Fibroblast of skin of left biceps (primary cell): ENCODE results near the gene DIP2B.

Experiments
- DNase-seq, 2 experiments: peaks; one replicate each; pipeline ENCODE4 v3.0.0-alpha.2; 2013; ENCODE audit warnings: low read depth in 2 of 2

The DIP2B gene

DNA sequence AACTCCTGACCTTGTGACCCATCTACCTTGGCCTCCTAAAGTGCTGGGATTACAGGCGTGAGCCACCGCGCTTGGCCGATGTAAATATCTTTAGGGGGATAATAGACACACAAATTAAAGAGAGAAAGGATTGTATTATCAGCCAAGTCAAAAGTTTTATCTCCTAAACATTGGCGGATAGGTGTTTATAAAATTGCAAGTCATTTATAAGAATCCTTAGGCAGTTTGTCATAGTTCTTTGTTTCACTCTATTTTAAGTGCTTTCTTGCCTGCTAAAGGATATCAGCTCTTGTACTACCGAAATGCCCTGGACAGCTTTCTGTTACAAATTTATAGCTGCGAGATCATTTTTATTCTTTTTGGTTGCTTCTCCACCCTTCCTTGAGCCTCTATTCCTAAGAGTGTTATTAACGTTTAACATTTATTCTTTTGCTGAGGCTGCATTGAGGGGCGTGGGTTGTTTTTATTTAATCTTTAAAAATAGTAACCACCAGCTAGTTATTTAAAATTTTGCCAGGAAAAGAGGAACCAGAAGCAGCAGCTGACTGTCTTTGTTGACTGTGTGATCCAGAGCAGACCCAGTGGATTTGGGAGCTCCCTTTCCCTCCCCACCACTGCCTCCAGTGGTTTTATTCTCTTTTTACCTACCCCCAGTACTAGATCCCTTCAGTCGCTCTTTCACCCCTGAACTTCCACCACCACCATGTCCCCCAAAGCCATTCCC lies 106.4 kb downstream of the DIP2B start:
- DNase-seq, result no peak

DNA sequence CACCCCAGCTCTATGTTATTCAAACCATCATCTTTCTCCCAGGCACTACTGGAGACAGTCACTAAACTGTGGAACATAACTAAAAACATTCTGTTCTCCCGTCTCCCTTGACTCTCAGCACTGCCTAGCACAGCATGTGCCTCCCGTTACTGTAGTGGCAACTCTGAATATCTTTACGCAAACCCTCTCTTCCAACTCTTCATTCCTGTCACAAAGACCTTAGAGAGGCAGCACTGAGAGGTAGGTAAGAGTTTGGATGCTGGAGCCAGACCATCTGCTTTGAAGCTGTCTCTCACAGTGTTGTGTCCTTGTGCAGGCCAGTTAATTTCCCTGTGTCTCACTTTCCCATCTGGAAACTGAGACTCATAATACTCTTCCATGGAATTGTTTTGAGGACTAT lies 108.1 kb downstream of the DIP2B start:
- DNase-seq, result no peak

DNA sequence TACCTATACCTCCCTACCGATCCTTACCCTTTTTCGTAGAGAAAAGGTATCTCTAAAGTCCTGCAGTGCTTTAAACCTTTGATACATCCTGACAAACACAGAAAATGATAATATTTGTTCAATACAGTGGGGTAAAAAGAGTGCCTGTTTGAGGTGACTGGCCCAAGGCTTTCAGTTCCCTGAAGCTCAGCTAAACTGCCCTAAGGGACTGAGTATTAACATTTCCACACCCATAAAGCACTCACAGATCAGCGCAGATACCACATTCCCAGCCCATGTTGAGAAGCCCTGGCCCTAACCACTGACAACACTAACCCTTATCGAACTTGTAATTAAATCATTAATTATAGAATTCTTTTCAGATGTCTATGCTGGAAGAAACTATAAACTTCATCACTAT lies 108.7 kb downstream of the DIP2B start:
- DNase-seq, result no peak

DNA sequence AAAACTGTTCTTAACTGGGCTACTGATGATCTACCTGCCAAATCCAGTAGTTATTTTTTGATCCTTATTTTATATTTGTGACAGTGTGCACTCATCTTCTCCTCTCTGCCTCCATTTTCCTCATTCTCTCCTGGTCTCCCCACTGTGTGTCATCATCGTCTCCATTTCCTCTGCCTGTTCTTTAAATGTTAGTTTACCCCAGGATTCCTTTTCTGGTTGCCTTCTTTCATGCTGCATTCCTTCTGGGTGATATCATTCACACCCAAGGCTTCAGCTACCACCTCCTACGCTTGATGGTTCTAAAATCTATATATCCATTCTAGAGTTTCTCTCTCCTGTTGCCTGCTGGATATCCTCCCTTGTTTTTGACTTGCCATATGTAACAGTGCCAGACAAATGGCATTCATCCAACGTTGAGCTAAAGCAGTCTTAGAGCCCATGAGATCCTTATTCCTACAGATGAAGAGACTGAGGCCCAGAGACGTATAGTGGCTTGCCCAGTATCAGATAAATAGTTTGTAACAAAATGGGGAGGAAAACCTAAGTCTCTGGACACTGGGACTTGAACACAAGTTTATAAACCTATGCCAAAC lies 109.5 kb downstream of the DIP2B start:
- DNase-seq, result no peak

DNA sequence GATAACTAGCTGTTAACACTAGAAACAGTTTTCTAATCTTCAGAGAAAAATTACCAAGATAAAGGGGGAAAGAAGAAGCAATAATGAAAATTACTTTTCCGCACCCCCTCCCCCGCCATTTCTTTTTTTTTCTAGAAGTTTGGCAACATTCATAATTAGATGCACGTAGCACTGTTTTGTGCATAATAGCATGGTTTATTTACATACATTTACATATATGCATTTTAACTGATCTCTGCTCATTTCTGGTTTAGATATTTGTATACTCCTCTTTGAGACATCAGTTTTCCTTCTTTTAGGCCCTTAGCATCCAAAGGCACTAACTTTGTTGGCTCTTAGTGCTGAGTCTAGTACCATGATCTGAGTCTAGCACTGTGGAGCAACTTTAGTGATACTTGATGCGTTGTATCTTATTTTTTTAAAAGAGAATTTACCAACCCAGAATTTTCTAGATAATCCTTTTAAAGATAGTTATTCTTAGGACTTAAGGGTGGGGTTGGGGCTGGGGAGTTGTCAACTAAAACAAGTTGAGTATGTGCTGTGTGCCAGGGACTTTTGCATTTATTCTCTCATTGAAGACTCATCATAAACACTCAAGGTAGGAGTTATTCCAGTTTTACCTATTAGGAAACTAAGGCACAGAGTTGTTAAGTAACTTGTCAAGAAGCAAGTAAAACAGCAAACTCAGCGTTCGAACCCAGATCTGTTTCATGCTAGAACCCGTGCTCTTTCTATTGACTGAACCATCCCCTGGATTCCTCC lies 110.5 kb downstream of the DIP2B start:
- no peak for DNase-seq

DNA sequence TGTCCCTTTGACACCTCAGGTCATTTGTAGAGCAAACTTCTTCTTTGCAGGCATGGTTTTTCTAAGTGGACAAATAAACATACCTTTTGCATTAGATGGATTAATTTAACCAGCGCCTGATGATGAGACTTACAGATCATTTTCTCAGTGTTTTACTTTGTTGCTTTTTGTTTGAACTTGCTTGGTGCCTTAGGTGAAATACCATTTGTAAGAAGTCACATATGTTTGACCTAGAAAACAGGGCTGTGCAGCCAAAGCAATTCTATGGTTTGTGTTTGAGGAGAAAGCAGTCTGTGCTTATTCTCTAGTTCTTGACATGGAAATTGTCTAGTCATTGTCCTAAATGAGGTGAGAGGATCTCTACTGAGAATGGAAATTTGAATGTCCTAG lies 111.1 kb downstream of the DIP2B start:
- no peak for DNase-seq

DNA sequence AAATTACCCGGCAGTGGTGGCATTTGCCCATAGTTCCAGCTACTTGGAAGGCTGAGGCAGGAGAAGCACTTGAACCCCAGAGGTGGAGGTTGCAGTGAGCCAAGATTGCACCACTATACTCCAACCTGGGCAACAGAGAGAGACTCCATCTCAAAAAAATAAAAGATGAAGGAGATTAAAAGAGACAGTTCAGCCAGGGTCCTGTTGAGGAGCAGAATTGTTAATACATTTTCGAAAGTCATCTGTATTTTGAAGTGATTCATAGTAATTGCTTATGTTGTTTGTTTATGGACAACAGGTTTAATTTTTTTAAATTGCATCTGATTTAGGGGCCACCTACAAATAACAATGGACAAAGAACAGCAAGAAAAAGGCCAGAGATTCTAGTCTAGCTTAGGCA lies 112.9 kb downstream of the DIP2B start:
- no peak for DNase-seq

DNA sequence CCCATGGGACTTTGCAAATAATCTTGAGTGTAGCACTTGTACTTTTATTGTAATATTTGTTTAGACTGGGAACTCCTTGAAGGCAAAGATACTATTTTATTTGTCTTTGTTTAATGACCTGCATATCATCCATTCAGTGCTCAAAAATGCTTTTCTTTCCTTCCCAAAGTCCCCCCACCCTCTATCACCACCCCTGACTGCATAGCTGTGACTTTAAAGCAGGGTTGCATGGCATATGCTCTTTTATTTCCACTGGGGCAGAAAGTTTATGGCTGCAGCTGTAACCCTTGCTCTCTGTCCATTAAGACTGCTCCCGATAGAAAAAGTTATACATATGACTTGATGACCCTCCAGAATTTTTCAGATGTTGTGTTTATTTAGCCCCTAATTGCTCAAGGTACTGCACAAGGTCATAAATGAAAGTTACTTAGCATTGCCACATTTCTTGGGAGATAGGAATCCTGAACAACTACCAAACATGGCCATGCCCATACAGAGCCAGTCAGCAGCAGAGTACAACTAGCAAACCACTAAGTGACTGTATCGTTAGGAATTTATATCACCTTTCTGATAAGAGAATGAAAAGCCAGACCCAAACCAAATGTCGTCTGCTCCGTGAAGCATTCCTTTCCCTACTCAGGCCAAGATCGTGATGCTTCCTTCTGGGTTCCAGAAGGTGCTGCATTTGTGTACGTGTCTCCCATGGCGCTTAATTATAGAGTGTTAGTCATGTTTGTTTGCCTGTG lies 114.3 kb downstream of the DIP2B start:
- no peak for DNase-seq

DNA sequence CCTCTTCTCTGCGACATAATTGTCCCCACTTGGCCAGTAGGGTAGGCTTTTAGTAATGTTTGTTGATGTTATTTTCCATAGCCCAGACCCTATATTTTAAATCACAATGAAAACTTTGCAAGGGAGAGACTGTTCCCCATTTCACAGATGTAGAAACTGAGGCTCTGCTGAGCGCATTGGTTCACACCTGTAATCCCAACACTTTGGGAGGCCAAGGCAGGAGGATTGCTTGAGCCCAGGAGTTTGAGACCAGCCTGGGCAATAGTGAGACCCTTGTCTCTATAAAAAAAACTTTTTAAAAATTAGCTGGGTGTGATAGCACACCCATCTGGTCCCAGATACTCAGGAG lies 114.8 kb downstream of the DIP2B start:
- no peak for DNase-seq

DNA sequence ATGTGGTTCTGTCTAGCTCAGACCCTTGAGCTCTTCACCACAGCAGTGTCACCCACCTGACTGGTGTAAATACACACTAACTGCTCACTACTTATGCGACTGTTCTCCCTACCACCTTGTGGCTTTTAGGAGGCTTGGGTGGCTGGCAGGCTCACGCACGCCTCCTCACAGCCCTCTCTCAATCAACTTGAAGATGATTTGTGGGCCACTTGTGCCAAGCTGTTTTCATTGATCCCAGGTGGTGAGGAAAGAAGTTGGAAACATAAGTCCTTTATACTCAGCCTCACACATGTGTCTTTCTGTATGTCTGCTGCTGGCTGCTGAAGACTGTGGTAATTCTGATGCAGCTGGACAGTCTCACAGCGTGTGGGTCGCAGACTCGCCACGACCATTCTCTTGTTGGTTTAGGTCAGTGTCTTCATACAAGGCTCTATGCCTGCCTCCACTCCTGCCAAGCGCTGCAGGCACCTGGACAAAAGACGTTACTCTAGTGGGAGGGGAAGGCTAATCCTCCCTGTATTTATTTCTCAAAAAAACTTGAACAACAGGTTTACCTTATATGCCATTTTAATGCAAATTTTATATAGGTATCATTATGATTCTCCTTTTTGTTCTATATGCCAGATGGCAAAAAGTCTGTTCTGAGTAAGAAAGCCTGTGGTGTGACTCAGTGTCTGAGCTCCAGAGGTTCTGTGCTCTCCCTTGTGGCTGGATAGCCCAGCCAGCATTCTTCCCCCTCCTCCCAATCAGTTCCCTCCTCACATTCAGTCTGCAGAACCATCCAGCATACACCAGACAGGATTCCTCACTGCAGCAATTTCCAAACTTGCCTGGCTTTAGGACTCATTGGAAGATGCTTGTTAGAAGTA lies 115.6 kb downstream of the DIP2B start:
- peak; percentile 65 to 73 for DNase-seq

DNA sequence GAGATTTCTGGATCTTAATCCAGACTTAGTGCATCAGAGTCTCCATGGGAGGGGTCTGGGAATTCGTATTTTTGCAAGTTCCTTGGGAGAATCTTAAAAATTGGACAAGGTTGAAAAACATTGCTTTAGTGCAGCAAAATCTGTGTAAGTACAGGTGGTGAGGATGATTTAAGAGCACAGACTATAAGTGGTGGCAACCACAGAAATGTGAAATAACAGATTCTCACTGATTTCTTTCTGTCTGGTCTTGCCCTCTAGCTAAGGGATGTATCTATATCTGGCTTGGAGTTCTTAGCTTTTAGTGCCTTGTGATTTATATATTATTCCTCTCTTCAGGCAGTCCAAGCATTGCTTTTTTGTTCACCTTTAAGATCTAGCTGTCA lies 116.2 kb downstream of the DIP2B start:
- DNase-seq, result no peak

DNA sequence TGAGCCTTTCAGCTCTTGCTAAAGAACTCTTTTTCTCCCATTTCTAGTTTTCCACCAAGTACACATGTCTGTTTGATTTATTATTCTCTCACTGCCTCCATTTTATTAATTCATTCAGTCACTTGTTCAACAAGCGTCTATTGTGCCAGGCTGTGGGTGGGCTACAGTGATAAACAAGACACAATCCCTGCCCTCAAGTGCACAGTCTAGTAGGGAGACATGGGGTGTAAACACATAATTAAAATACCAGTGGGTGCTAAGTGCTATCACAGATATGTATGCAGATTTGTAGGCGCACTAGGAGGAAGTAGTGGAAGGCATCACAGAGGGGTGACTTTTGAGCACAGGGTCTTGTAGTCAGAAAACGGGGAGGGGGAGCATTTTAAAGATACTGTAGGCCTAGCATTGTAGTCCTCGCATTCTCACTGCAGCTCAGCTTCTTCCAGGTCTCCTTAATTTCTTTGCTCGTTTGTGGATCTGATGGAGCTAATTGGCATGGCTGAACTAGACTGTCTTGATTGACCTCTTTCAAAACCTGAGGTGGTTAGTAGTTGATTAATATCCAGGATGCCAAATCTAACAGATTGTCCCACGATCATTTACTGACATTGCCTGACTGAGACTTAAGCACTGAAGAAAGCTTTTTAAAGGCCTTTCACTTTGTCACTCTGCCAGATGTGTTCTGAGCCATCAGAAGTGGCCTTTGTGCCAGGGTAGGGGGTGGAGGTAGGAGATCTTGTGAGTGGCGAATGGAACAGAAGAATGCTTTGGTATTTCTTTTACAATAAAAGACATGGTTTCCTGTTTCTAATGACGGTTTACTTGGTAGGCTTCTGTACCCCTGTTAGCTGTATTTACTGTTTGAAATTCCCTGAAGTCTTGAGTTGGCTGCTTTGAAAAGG lies 116.9 kb downstream of the DIP2B start:
- DNase-seq, result no peak

DNA sequence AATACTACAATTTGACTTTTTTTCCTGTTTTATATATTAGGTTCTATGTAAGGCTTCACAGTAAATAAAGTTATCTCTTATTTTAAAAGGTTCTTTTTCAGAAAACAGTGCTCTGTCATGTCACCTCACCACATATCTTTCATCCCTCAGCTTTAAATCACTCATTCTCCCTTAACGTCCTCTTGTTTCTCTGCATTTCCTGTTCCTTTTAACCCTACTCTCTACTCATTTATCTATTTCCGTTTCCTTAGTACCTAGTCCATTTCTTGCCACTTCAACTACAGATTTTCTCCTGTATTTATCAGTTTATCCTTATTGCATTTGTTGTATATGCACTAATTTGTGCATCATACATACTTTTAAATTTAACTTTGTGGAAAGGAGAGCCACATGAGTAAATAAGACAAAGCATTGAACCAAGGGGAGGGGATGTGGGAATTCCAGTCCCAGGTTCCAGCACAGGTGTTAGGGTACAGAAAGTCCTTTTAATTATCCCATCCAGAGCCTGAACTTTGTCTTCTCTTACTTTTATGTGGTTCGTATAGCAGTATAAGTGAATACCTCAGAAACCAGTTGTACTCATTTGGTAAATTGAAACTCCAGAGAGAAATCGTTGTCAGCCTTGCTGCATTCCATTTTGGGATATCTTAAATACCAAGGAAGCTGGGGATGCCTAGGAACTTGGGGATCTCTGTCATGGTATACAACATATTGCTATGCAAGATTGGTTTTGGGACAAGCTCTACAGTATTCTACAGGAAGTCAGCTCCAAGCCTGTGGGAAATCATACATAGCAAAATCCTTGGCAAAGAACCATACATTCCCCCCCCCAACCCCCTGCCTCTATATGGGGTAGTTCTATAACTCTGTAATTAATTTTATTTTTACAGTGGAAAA lies 120.5 kb downstream of the DIP2B start:
- DNase-seq, result peak in 1 of 2 experiments; percentile 49

DNA sequence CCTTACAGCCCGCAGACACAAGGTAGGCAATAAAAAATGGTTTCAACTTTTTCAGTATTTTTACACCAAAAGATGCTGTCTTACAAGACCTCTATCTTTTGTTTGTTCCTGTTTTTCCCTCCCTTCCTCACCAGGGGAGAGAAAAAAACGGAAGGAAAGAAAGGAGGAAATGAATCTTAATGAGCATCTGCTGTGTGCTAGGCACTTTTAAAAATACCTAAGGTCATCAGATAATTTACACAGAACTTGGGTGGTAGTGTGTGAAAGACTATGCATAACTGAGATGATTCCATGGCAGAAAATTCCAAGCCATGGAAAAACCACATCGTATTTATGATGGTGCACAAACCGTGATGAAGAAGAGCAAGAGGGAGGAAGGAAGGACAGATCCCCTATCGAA lies 121.2 kb downstream of the DIP2B start:
- no peak for DNase-seq

DNA sequence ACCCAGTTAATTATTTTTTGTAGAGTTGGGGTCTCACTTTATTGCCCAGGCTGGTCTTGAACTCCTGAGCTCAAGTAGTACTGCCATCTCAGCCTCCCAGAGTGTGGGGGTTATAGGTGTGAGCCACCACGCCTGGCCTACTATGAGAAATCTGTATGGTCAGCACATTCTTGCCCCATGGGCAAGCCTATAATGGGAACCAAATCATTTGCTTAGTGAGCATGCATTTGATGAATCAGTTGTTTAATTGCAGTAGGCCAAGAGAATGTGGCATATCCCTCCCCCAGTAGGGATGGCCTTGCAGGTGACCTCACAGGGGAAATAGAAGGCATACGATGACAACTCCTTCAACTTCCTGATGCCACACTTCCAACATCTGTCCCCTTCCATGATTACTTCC lies 122.7 kb downstream of the DIP2B start:
- no peak for DNase-seq

DNA sequence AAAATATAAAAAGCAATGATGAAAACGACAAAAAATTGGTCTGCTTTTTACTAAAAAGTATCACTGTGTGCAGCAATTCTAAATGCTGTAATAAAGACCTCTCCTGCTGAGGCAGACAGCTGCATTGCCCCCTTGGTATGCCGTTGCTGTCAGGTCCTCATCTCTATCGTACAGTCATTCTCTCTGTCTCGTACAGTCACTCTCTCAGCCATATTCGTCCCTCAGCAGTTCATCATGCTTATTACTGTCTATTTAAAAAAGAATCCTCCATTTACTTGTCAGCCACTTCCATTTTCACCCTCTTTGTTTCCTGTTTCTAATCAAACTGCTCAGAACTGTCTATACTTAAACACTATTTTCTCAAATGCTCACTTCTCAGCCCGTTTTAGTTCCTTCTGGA lies 123.6 kb downstream of the DIP2B start:
- no peak for DNase-seq

DNA sequence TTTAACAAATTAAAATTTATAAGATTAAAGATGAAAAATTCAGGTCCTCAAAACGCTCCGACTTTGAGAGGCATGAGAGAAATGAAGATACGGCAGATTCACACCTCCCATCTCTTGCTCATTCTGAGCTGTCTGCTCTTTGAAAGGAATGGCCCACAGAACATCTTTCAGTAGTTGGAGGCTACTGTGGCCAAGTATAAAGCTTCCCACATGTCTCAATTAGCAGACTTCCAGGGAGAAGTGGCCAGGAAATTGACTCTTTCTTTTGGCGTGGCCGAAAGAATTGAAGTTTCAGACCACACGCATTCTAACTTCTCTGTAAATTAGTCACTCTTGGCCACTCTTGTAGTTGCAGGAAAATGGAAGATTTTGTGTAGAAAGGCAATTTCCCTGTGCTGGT lies 129.2 kb downstream of the DIP2B start:
- no peak for DNase-seq

DNA sequence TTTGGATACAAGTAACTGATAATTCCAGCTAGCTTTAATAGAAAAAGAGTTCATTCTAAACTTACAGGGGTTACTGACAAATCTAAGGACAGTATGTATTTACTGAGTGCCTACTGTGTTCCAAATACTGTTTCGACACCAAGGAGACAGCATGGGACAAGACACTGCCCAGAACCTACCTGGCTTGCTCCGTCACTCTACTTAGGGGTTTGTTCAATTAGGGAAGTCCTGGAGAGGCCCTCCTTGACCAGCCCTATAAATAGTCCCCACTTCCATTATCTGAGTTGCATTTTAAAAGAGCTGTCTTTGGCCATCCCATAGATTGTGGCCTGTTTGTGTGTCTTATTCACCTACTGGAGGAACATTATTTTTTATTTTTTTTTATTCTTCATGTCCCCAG lies 129.6 kb downstream of the DIP2B start:
- DNase-seq, result no peak

DNA sequence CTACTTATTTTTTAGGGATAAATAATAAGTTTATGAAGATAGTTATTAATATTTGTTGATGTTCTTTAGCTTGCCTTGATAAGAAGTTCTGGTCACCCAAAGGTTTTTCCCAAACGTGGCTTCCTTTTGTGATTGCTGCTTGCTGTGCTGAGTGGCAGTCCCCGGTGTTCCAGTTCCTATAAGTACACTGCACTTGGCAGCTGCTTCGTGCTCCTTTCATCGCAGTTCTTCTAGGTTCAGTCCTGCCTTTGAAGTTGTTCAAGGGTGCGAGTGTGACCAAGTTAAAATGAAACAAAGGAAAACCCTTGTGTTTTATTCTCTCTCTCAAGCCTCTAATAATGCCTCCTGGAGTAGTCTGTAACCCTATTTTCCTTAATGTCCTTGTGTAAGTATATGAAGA lies 130.6 kb downstream of the DIP2B start:
- no peak for DNase-seq

DNA sequence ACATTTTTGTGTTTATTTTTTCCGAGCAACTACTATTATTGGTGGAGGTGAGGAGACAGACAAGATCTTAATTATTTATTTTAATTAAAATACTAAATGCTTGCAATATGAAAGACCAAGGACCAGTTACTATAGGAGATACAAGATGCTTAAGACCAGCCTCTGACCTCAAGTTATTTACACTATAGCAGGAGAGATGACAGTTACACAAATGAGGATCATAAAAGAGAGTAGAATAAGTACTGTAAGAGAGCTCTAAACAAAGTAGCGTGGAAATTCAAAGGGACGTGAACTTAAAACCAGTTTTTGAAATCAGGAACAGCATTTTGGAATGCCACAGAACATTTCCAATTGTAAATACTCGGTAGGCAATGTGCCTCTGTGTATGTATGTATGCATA lies 131.1 kb downstream of the DIP2B start:
- no peak for DNase-seq
